AG04450 (cell line): Measurements from ENCODE around the gene SNED1. TPM values are rescaled to one million over a fixed set of nuclear protein-coding genes. Genes with fewer than 3 reads are reported as not detected.

Source experiments
- CTCF ChIA-PET: fragments of 300-600, 350-600 bp; formaldehyde crosslinking; extraction: SDS; loops from one replicate; lab custom pipeline; 2022; ENCODE audit warnings: antibody characterized with exemption, inconsistent platforms; lab: Charles Lee
- POLR2A ChIA-PET: fragments of 350-600 bp; formaldehyde crosslinking; extraction: SDS; loops from one replicate; lab custom pipeline; 2021; ENCODE audit warnings: antibody characterized with exemption, inconsistent platforms; lab: Yijun Ruan, JAX
- DNase-seq: peaks from one replicate; pipeline ENCODE4 v3.0.0-alpha.2; 2011; ENCODE audit warnings: low read depth, low spot score
- H3K27ac ChIP-seq: one replicate; pipeline ENCODE4 v1.5.1; 2012; ENCODE audit warnings: low read depth, low read length, control low read depth
- H3K27me3 ChIP-seq: one replicate; pipeline ENCODE4 v1.6.0; 2012; ENCODE audit warnings: low read length; ENCODE audit not compliant: control insufficient read depth, insufficient read depth
- H3K4me3 ChIP-seq: 2 replicates; pipeline ENCODE4 v1.5.1; 2011; ENCODE audit warnings: mild to moderate bottlenecking, low read depth, low read length, control low read depth
- H3K9me3 ChIP-seq: 2 replicates; pipeline ENCODE4 v1.5.1; 2012; ENCODE audit warnings: low read length; ENCODE audit not compliant: control insufficient read depth, insufficient read depth
- polyA plus RNA-seq: library from polyadenylated mRNA; depleted of rRNA; stranded (reverse); fragments of >200 nt; gene quantifications from 2 replicates; pipeline ENCODE4 v1.2.3, GENCODE V29; 2011
- TF ChIP-seq, protein P1 (sequence below): IDR thresholded peaks from 2 replicates; pipeline ENCODE4 v1.5.1; 2011; ENCODE audit warnings: low read depth, low read length, control low read depth, inconsistent platforms

SNED1 gene
- polyA plus RNA-seq, 1 experiment: 1.6 TPM

DNA sequence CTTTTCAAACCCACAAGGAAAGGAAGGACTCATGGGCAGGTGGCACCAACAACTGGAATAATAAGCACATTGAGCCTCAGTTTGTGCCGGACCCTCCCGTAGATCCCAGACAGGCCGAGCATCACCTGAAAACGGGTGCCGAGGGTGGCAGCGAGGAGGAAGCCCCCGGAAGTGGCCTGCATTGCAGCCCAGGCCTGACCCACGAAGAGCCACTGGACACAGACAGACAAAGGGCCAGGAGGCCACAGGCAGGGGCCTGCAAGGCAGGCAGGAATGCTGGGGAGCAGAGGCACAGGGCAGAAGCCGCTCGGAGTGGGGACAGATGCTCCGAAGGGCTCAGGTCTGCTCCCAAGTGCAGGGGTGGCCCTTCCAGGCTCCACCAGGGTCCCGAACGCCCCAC, 71.9 kb downstream of the SNED1 start:
- CTCF ChIA-PET: no interaction called here
- H3K27me3 ChIP-seq: no peaks in the 10 kb centered on the region
- POLR2A ChIA-PET: no interaction called here
- H3K27ac ChIP-seq: no peak overlapping the region
- no peak overlapping the region for H3K4me3 ChIP-seq
- DNase-seq: no peak
- H3K9me3 ChIP-seq: no peaks in the 10 kb centered on the region; the same call in 1 of the 2 replicates
- TF ChIP-seq, protein P1, sequence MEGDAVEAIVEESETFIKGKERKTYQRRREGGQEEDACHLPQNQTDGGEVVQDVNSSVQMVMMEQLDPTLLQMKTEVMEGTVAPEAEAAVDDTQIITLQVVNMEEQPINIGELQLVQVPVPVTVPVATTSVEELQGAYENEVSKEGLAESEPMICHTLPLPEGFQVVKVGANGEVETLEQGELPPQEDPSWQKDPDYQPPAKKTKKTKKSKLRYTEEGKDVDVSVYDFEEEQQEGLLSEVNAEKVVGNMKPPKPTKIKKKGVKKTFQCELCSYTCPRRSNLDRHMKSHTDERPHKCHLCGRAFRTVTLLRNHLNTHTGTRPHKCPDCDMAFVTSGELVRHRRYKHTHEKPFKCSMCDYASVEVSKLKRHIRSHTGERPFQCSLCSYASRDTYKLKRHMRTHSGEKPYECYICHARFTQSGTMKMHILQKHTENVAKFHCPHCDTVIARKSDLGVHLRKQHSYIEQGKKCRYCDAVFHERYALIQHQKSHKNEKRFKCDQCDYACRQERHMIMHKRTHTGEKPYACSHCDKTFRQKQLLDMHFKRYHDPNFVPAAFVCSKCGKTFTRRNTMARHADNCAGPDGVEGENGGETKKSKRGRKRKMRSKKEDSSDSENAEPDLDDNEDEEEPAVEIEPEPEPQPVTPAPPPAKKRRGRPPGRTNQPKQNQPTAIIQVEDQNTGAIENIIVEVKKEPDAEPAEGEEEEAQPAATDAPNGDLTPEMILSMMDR: no peak

DNA sequence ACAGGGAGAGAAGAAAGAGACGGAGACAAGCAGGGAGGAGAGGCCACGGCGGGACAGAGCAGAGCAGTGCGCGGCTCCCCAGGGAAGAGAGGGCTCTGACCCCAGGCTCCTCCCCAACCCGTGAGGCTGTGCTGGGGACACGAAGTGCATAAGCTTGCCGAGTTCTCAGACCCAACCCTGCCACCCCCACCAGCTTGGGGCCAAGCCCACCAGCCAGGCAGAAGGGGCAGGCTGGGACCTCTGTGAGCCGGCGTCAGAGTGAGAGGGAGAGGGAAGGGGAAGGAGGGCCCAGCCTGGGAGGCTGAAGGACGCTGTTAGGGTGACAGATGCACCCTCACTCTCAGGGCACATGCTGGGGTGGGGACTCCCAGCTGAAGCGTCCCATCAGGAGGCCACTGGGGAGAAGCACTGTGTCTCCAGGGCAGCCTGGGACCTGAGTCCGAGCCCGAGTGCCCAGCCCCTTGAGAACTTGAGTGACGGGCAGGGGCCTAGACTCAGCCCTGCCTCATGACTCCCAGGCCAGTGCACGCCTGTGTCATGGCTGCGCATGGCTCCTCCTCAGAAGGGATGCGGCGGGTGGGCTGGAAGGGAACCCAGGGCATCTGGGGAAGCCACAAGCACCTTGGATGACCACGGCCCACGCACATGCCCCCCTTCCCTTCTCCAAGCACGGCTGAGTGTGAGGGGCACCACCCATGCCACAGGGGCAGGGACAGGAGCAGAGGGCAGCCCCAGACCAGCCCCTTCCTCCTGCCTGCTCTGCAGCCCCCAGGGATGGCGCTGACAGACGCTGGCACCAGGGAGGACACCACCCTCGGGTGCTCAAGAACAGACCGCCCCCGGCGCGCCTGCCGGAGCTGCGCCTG, 72.6 kb downstream of the SNED1 start:
- POLR2A ChIA-PET: no interaction called here
- no peak overlapping the region for H3K4me3 ChIP-seq
- TF ChIP-seq, protein P1: no peak
- DNase-seq: no peak
- H3K9me3 ChIP-seq: no peaks in the 10 kb centered on the region; the same call in 1 of the 2 replicates
- CTCF ChIA-PET: no interaction called here
- no peak overlapping the region for H3K27ac ChIP-seq
- no peaks in the 10 kb centered on the region for H3K27me3 ChIP-seq

DNA sequence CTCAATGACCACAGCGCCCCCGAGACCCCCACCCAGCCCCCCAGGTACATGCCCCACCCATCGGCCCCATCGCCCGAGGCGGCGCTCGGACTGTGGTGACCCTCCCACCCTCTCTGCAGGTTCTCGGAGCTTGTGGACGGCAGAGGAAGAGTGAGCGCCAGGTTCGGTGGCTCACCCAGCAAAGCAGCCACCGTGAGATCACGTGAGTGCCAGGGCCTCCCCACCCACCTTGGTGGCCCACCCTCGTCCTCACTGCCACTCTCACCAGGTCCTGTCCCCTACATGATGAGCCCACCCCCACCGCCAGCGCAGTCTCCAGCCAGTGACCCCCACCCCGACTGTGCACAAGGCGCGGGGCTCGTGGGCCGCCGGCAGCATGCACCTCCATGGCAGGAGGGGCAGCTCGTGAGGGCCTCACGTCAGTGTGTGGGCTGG, 73.3 kb downstream of the SNED1 start:
- ChIA-PET POLR2A (no interaction called here), CTCF (no interaction called here)
- Histone ChIP-seq H3K9me3 (no peaks in the 10 kb centered on the region; the same call in 1 of the 2 replicates), H3K27ac (no peak overlapping the region), H3K27me3 (no peaks in the 10 kb centered on the region), H3K4me3 (no peak overlapping the region)
- TF ChIP-seq, protein P1: no peak
- no peak for DNase-seq

DNA sequence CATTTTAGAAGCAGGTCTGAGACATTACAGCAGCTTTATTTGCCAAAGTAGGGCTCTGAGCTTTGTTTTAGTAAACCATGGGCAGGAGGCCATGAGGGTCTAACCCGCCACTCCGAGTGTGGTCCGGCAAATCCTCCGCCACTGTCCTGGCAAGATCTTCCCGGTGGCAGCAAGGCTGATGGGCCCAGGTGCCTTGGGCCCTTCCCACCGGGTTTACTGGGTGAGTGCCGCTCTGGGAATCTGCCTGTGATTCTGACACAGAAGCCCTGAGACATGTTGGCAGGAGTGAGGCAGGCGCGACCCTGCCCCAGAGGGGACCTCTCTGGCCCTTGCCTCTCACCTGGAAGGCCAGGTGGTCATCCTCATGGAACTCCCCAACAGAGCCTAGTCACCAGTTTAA, 73.7 kb downstream of the SNED1 start:
- no peak overlapping the region for H3K27ac ChIP-seq
- POLR2A ChIA-PET: no interaction called here
- TF ChIP-seq, protein P1: no peak
- CTCF ChIA-PET: no interaction called here
- no peak overlapping the region for H3K4me3 ChIP-seq
- no peaks in the 10 kb centered on the region for H3K27me3 ChIP-seq
- DNase-seq: no peak
- no peaks in the 10 kb centered on the region; the same call in 1 of the 2 replicates for H3K9me3 ChIP-seq

DNA sequence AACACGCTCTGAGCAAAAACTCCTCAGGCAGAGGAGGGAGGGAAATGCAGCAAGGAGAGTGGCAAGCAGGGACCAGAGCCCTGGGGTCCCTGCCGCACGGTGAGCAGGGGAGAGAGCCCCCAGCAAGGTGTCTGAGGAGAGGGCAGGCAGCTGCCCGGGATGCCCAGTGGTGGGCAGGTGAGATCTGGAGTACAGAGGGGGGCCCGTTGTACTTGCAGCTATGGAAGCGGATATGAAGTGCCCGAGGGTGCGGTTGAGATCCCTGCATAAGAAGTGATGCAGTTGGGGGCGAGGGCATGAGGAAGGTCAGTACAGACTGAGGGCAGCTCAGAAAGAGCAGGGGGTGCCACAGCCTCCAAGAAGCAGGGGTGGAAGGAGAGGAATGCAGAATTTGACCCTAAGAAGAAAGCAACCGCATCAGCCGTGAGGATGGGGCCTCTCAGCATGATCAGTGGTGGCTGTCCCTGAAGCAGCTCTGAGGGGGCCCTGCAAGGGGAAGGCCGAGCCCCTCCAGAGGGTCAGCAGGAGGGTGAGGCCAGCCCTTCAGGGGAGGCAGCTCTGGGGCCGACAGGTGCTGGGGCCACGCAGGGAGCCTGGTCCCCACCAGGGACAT, 74.2 kb downstream of the SNED1 start:
- no peaks in the 10 kb centered on the region for H3K27me3 ChIP-seq
- H3K4me3 ChIP-seq: no peak overlapping the region
- TF ChIP-seq, protein P1: no peak
- ChIA-PET POLR2A (no interaction called here), CTCF (no interaction called here)
- no peak for DNase-seq
- no peak overlapping the region for H3K27ac ChIP-seq
- H3K9me3 ChIP-seq: no peaks in the 10 kb centered on the region; the same call in 1 of the 2 replicates
